ENCODE data around the gene DNMBP.

GRCh38 chr10:100033766-100034418 is 24.1 kb upstream of the DNMBP start:
- TF ChIP-seq POLR2A (IDR thresholded peaks at IDR 0.05) (no peak), CTCF (IDR thresholded peaks at IDR 0.05) (no peak)
